ENCODE results near the gene GRAMD1B.

GRCh38 chr11:123569393-123569792 is 139.3 kb downstream of the GRAMD1B start:
- TF ChIP-seq CTCF (IDR thresholded peaks at IDR 0.05) (no peak), POLR2A (IDR thresholded peaks at IDR 0.05) (no peak)

Data from esophagus squamous epithelium (tissue), 4 donors.